K562 (cell line): ENCODE results near the gene SLC43A2. TPM values are rescaled to one million over a fixed set of nuclear protein-coding genes. Genes with fewer than 3 reads are reported as not detected.

Experiments
- ELF2 ChIP-seq: fragments of 250-450 bp; sonication (Bioruptor Pico); IDR thresholded peaks from 2 replicates; pipeline ENCODE4 v1.5.0; 2021; ENCODE audit warnings: mild to moderate bottlenecking
- HNRNPLL ChIP-seq: fragments of 200-400 bp; formaldehyde crosslinking; IDR thresholded peaks from 2 replicates; pipeline ENCODE4 v1.6.1; 2017; ENCODE audit warnings: low read length, low read depth, mild to moderate bottlenecking; ENCODE audit not compliant: poor library complexity, severe bottlenecking
- JUNB ChIP-seq: fragments of 450-650 bp; formaldehyde crosslinking; conservative IDR thresholded peaks from 2 replicates; pipeline ENCODE4 v1.4.0; 2020; ENCODE audit warnings: mild to moderate bottlenecking
- LARP7 ChIP-seq: fragments of 450-650 bp; IDR thresholded peaks from 2 replicates; pipeline ENCODE4 v1.6.1; 2016
- NFIX ChIP-seq: fragments of 250-450 bp; sonication (Bioruptor Pico); IDR thresholded peaks from 2 replicates; pipeline ENCODE4 v1.4.0; 2020; ENCODE audit warnings: low read depth, mild to moderate bottlenecking, moderate library complexity
- RBM15 ChIP-seq: fragments of 200-400 bp; formaldehyde crosslinking; IDR thresholded peaks from 2 replicates; pipeline ENCODE4 v1.6.1; 2018; ENCODE audit warnings: mild to moderate bottlenecking, low read length, moderate library complexity; ENCODE audit not compliant: insufficient read depth
- RFX1 ChIP-seq: fragments of 450-650 bp; IDR thresholded peaks from 2 replicates; pipeline ENCODE4 v1.6.1; 2016; ENCODE audit warnings: mild to moderate bottlenecking, moderate library complexity
- TAF7 ChIP-seq: fragments of 450-650 bp; IDR thresholded peaks from 2 replicates; pipeline ENCODE4 v1.6.1; 2016; ENCODE audit warnings: missing genetic modification characterization, missing compliant biosample characterization
- TSC22D4 ChIP-seq: fragments of 450-650 bp; IDR thresholded peaks from 2 replicates; pipeline ENCODE4 v1.6.1; 2016; ENCODE audit warnings: missing genetic modification characterization, missing biosample characterization, control low read depth
- XRCC5 ChIP-seq: fragments of 200-400 bp; formaldehyde crosslinking; IDR thresholded peaks from 2 replicates; pipeline ENCODE4 v1.6.1; 2017; ENCODE audit warnings: low read depth, mild to moderate bottlenecking, low read length
- ZNF140 ChIP-seq: fragments of 250-450 bp; sonication (Bioruptor Pico); IDR thresholded peaks from 2 replicates; pipeline ENCODE4 v1.8.0; 2021; ENCODE audit warnings: moderate library complexity, mild to moderate bottlenecking, inconsistent platforms
- ZNF551 ChIP-seq: fragments of 250-450 bp; sonication (Bioruptor Pico); IDR thresholded peaks from 2 replicates; pipeline ENCODE4 v1.5.0; 2021; ENCODE audit warnings: mild to moderate bottlenecking, moderate library complexity
- polyA plus RNA-seq, 8 experiments: library from polyadenylated mRNA; depleted of rRNA in 4 of 8; stranded (reverse) in 5 of 8; unstranded in 3 of 8; fragments of >200 nt; fragmentation: Nextera tagmentation in 2 of 8; fragmentation: Illumina TruSeq in 1 of 8; extraction: Ambion mirVana in 2 of 8; extraction: Trizol in 1 of 8; gene quantifications; 2 replicates each; pipeline versions ENCODE4 v1.2.1 to v1.2.3, GENCODE V29; 2011 to 2014; ENCODE audit warnings: inconsistent platforms in 1 of 8, missing spikeins in 1 of 8
- total RNA-seq, 7 experiments: library from RNA; depleted of rRNA in 6 of 7; stranded (reverse); fragments of >200 nt in 6 of 7; fragmentation: Illumina TruSeq in 2 of 7; extraction: Trizol in 2 of 7; gene quantifications; 2 replicates each; pipeline versions ENCODE4 v1.2.1 to v1.2.3, GENCODE V29; 2011 to 2021; ENCODE audit warnings: low replicate concordance in 1 of 7
- TF ChIP-seq, protein P1 (sequence below): fragments of 200-600 bp; sonication (generic); IDR thresholded peaks from one replicate; pipeline ENCODE4 v1.6.1; 2012; ENCODE audit warnings: mild to moderate bottlenecking, low read depth, low read length, inconsistent platforms
- TF ChIP-seq, protein P2 (sequence below): fragments of 450-650 bp; IDR thresholded peaks from 2 replicates; pipeline ENCODE4 v1.6.1; 2017; ENCODE audit warnings: antibody characterized with exemption
- TF ChIP-seq, protein P3 (sequence below): fragments of 250-450 bp; sonication (Bioruptor Pico); IDR thresholded peaks from 2 replicates; pipeline ENCODE4 v1.9.0; 2021; ENCODE audit warnings: mild to moderate bottlenecking

The SLC43A2 gene
- total and polyA plus RNA-seq, 9 of the 15 experiments (the other 6 are each of a cell fraction or from before 2014, with no cell fraction given) = 0.03 to 10.2 (median 3.6) TPM

DNA sequence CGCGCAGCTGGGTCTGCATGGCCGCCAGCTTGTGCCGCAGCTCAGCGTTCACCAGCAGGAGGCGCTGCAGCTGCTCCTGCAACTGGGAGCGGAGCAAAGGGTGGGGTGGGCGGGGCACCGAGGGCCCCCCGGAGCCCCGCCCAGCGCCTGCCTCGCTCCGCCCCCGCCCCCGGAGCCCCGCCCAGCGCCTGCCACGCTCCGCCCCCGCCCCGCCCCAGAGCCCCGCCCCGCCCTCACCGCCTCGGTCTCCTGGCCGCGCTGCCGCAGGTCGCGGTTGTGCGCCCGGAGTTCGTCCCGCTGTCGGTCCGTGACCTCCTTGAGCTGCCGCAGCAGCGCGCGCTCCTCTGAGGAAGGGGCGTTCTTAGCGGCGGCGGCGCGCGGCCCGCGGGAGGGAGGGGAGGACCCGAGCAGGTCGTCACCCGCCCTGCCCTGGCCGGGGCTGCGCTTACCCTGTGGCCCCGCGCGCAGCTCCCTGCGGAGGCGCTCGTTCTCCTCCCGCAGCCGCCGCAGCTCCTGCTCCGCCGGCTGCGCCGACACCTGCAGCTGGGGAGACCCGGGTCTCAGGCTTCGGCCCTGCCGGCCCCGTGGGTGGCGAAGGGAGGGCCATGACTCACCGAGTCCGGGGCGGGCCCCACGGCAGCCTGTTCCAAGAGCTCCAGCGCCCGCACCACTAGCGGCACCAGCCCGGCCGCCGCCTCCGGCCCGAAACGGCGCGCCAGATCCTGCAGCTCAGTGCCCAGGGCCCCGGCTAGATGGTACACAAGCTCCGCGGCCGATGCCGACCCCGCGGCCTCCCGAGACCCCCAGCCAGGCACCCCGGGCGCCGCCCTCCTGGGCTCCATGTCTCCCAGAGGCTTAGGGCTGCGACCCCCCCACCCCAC is 20.6 kb upstream of the SLC43A2 start (continued):
- TF ChIP-seq, protein P1, sequence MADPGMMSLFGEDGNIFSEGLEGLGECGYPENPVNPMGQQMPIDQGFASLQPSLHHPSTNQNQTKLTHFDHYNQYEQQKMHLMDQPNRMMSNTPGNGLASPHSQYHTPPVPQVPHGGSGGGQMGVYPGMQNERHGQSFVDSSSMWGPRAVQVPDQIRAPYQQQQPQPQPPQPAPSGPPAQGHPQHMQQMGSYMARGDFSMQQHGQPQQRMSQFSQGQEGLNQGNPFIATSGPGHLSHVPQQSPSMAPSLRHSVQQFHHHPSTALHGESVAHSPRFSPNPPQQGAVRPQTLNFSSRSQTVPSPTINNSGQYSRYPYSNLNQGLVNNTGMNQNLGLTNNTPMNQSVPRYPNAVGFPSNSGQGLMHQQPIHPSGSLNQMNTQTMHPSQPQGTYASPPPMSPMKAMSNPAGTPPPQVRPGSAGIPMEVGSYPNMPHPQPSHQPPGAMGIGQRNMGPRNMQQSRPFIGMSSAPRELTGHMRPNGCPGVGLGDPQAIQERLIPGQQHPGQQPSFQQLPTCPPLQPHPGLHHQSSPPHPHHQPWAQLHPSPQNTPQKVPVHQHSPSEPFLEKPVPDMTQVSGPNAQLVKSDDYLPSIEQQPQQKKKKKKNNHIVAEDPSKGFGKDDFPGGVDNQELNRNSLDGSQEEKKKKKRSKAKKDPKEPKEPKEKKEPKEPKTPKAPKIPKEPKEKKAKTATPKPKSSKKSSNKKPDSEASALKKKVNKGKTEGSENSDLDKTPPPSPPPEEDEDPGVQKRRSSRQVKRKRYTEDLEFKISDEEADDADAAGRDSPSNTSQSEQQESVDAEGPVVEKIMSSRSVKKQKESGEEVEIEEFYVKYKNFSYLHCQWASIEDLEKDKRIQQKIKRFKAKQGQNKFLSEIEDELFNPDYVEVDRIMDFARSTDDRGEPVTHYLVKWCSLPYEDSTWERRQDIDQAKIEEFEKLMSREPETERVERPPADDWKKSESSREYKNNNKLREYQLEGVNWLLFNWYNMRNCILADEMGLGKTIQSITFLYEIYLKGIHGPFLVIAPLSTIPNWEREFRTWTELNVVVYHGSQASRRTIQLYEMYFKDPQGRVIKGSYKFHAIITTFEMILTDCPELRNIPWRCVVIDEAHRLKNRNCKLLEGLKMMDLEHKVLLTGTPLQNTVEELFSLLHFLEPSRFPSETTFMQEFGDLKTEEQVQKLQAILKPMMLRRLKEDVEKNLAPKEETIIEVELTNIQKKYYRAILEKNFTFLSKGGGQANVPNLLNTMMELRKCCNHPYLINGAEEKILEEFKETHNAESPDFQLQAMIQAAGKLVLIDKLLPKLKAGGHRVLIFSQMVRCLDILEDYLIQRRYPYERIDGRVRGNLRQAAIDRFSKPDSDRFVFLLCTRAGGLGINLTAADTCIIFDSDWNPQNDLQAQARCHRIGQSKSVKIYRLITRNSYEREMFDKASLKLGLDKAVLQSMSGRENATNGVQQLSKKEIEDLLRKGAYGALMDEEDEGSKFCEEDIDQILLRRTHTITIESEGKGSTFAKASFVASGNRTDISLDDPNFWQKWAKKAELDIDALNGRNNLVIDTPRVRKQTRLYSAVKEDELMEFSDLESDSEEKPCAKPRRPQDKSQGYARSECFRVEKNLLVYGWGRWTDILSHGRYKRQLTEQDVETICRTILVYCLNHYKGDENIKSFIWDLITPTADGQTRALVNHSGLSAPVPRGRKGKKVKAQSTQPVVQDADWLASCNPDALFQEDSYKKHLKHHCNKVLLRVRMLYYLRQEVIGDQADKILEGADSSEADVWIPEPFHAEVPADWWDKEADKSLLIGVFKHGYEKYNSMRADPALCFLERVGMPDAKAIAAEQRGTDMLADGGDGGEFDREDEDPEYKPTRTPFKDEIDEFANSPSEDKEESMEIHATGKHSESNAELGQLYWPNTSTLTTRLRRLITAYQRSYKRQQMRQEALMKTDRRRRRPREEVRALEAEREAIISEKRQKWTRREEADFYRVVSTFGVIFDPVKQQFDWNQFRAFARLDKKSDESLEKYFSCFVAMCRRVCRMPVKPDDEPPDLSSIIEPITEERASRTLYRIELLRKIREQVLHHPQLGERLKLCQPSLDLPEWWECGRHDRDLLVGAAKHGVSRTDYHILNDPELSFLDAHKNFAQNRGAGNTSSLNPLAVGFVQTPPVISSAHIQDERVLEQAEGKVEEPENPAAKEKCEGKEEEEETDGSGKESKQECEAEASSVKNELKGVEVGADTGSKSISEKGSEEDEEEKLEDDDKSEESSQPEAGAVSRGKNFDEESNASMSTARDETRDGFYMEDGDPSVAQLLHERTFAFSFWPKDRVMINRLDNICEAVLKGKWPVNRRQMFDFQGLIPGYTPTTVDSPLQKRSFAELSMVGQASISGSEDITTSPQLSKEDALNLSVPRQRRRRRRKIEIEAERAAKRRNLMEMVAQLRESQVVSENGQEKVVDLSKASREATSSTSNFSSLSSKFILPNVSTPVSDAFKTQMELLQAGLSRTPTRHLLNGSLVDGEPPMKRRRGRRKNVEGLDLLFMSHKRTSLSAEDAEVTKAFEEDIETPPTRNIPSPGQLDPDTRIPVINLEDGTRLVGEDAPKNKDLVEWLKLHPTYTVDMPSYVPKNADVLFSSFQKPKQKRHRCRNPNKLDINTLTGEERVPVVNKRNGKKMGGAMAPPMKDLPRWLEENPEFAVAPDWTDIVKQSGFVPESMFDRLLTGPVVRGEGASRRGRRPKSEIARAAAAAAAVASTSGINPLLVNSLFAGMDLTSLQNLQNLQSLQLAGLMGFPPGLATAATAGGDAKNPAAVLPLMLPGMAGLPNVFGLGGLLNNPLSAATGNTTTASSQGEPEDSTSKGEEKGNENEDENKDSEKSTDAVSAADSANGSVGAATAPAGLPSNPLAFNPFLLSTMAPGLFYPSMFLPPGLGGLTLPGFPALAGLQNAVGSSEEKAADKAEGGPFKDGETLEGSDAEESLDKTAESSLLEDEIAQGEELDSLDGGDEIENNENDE = no peak
- TF ChIP-seq TAF7 (no peak), ZNF140 (CRISPR knock-in tag) (no peak), TSC22D4 (tag) (no peak), RBM15 (no peak), ZNF551 (no peak), NFIX (no peak), LARP7 (no peak), RFX1 (no peak), XRCC5 (peak; percentile 67; the same call in 1 of the 2 replicates), JUNB (CRISPR knock-in tag) (no peak), ELF2 (CRISPR knock-in tag) (0 out of 2 replicates have a peak, but pooled peaks have one; percentile 26), HNRNPLL (peak; percentile 90)
- TF ChIP-seq, protein P2, sequence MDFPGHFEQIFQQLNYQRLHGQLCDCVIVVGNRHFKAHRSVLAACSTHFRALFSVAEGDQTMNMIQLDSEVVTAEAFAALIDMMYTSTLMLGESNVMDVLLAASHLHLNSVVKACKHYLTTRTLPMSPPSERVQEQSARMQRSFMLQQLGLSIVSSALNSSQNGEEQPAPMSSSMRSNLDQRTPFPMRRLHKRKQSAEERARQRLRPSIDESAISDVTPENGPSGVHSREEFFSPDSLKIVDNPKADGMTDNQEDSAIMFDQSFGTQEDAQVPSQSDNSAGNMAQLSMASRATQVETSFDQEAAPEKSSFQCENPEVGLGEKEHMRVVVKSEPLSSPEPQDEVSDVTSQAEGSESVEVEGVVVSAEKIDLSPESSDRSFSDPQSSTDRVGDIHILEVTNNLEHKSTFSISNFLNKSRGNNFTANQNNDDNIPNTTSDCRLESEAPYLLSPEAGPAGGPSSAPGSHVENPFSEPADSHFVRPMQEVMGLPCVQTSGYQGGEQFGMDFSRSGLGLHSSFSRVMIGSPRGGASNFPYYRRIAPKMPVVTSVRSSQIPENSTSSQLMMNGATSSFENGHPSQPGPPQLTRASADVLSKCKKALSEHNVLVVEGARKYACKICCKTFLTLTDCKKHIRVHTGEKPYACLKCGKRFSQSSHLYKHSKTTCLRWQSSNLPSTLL = no peak
- TF ChIP-seq, protein P3, sequence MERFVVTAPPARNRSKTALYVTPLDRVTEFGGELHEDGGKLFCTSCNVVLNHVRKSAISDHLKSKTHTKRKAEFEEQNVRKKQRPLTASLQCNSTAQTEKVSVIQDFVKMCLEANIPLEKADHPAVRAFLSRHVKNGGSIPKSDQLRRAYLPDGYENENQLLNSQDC = no peak
